NCI-H187 (cell line): ENCODE measurements around the gene ENTPD2.
"Not testable (repeated sequence)": the region's sequence is repeated elsewhere in the genome, so short reads cannot be mapped to it uniquely, and the experiment has no call there.

ENCODE experiments used
- DNase-seq, 2 experiments: peaks; one replicate each; lab custom pipeline; 2025; lab: John Stamatoyannopoulos, UW

Gene ENTPD2

DNA sequence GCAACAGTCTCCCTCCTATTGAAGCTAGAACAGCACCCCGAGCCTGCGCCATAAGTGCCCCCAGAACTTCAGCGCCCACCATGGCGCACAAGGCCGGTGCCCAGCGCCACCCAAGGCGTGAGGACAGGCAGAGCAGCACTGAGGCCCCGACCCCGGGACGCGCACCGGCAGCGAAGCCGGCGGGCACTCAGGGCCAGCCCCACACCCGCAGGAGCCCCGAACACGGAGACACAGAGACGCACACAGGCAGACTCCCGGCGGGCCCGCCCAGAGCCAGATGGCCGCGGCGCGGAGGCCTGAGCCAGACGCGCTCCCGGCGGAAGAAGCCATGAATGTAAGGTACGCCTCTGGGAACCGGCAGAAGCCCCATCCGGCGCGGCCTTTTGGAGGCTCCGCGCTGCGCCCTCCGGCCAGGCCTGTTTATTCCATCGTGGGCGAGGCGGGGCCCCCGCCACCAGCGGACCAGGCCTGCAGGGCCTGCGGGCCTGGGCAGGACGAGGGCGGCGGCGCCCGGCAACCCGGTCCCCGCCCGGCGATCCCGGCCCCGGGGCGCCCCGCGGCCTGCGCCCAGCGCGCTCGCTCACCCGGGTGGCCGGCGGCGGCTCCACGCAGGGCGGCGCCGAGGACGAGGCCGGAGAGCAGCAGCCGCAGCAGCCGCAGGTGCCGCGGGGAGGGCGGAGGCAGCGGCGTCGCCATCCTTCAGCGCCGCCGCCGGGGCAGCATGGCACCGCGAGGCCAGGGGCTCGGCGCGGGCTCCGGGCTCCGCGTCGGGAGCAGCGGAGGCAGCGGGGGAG lies 8.4 kb downstream of the ENTPD2 start:
- DNase-seq, result no peak

DNA sequence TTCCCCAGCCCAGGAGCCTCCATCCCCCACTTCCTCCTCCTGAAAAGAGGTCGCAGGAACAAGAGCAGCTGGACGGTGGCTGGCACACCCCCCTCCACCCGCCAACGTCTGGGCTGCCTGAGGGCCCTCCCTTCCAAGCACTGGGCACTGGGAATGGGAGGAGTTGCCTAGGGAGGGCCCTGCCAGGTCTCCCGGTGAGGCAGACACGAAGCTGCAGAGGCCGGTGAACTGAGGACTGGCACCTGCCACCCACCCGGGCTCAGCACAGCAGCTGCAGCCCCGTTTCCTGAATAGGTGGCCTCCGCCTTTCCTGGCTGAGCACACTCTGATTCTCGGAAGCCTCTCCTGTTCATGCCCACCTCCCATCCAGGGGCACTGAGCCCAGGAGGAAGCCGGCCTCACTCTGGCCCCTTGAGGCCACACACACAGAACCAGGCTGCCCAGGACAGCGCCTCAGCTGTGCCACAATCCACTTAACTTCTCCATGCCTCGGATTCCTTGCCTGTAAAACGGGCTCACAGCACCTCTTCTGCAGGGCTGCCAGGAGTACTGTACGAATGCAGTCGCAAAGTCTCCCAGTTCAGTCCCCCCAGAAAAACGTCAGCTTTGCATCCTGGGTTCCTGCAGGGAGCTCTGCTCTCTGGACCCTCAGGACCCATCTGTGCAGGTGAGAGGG lies 9.2 kb downstream of the ENTPD2 start:
- no peak for DNase-seq

DNA sequence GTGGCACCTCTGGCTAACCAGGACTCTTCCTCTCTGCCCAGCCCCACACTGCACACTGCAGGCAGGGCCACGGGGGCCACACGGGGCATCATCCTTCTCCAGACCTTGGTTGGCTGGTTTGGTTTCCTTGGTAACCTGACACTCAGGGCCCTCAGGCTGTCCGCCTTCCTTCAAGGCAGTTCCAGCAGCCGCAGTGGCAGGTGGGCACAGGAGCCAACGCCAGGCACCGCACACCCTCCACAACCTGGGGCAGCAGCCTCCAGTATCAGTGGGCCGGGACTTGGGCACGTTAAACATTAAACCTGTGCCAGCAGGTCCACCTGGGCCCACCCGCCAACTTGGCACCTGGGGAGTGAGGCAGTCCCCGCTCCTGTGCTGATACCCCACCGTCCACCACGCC lies 9.8 kb downstream of the ENTPD2 start:
- no peak for DNase-seq

DNA sequence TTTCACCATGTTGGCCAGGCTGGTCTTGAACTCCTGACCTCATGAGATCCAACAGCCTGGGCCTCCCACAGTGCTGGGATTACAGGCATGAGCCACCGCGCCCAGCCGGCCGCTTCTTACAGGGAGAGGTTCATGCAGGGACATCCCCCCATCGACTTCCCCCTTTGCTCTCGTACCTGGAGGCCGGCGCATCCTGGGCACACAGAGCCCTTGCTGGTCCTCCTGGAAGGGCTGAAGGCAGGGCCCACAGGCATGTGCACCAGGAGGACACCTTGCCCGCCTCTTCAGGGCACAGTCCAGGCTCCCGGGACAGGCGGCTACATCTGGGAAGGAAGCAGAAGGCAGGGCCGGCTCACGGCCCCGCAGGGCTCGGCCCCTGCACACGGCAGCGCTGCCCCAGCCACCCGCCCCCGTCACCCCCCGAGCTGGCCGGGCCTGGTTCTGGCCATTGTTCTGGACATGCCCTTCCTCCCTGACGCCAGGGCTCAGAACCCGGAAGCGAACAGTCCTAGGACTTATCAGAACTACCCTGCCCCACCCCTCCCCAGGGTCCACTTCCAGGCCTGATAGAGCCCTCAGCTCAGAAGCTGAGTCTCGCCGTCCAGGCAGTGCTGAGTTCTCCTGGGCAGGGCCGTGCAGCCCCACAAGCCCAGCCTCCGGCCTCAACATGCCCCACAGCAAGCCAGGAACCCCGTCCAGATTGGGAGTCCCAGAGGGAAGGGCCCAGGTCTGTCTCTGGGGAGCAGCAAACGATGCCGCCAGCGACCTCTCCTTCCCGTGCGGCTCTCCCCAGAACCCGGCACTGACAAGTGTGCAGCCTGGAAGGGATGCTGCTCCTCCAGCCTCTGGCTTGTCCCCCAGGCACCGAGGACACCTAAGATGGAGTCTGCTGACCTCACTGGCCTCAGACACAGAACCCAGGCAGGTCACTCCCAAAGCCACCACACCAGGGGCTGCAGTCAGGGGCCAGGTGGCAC lies 10.8 kb downstream of the ENTPD2 start:
- DNase-seq, result no peak

DNA sequence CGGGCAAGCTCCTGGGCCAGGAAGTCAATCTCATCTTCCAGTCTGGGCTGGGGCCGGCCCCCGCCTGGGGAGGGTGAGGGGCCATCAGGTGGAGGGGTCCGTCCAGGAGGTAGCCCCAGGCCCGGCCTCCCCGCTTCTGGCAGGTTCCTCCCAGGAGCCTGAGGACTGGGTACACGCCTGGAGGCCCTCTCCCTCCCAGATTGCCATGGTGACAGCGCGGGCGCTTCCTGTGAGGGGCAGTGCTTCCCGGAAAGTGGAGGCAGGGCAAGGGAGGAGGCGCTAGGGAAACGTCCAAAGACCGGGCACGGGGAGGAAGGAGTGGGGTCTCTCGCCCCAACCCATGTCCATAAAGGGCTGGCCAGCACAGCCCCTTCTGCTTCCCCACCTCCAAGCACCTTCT lies 12.7 kb downstream of the ENTPD2 start:
- no peak for DNase-seq

DNA sequence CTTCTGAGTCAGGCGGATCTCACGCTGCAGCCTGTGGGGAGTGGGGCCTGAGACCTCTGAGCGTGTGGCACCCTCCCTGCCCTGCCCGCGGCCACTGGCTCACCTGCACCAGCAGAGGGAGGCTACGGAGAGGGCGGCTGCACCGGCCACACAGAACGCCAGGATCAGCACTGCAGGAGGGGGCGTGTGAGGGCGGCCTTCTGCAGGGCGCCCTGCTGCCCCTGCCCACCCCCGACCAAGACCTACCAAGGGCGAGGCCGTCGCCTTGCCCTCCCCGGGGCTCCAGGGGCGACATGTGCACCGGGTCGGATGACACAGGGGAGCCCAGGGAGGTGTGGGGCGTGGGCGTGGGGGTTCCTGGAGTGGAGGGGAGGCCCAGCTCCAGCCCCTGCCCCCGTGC lies 13.3 kb downstream of the ENTPD2 start:
- no peak for DNase-seq

DNA sequence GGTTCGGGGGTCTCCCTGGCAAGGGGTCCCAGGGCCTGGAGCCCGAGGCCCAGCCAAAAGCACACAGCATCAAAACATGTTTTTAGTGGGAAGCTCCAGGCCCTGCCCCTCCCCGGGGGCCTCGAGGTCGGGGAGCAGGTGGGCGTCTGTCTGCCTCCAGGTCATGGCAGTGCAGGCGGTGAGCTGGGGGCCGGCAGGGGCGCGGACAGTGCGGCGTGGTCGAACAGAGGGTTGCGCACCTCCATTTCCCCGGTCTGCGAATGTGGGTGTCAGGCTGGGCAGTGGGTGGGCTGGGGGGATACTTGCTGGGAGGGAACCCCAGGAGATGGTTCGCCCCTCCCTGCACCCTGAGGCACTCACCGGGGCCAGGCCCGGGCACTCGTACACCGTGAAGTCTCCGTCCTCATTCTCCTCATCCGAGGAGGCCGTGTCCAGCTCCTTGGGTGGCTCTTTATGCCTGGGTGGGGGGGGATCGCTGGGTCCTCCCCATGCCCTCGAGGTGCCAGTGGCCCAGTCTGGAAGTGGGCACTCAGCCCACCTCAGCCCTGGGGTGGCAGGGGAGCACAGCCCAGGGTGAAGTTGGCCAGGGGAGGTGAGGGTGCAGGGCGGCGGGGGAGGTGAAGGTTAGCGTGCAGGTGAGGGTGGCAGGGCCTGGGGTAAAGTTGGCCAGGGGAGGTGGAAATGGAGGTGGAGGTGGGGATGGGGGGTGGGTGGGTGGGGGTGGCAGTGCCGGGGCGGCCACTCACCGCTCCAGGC lies 14.1 kb downstream of the ENTPD2 start:
- no peak for DNase-seq

DNA sequence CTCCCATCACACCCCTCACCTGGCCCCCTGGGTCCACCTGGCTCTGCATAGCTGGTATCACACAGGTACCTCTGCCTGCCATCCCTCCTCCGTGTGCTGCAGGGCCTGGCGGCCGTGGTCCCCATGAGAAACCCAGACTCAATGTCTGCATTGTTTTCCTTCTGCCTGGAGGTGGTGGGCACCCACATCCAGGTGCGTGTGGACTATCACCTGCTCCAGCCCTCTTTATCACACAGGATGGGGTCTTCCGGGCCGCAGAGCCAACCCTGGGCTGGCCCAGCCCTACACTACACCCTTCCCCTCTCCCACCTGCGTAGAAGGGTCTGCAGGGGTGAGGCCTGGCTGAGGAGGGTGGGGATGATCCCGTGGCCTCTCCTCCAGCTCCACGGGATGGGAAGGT lies 14.9 kb downstream of the ENTPD2 start:
- no peak for DNase-seq

DNA sequence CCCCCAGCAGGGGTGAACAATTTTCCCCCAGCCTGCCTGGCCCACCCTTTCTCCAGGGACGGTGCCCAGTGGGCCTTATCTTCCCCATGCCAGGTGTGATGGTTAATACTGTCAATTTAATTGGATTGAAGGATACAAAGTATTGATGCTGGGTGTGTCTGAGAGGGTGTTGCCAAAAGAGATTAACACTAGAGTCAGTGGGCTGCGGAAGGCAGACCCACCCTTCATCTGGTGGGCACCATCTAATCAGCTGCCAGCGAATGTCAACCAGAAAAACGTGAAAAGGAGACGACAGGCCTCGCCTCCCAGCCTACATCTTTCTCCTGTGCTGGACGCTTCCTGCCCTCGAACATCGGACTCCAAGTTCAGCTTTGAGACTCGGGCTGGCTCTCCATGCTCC lies 16.4 kb downstream of the ENTPD2 start:
- no peak for DNase-seq

DNA sequence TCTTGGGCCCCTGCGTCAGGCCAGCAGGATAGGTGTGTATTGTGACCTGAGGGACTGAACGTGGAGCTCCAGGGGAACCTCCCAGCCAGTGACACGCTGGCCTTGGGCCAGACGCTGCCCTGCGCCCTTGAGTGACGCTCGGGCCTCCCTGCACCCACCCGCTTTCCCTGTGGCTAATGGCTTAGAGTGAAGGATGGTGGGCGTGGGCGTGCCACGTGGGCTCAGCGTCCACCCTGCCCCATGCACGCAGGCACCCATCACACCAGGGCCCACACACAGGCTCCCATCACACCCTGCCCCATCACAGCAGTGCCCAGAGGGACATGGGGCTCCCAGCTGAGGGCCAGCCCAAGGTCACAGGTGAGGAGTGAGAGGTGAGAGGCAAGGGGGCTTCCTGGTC lies 16.8 kb downstream of the ENTPD2 start:
- DNase-seq, result no peak

DNA sequence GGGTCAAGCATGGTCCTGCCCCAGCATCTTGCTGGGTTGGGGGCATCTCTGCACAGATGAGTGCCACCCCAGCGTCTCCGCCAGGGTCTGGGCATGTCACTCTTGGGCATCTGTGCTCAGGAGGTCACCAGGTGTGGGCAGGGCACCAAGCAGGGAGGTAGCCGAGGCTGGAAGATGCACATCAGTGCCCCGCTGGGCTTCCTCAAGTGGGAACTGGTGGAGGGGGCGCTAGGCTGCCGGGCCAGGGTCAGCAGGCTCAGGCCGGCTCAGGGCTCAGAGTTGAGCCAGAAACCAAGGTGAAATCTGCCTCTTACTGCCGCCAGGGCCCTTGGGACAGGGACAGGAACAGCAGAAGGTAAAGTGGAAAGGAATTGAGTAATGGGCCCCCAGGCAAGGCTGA lies 17.9 kb downstream of the ENTPD2 start:
- no peak for DNase-seq

DNA sequence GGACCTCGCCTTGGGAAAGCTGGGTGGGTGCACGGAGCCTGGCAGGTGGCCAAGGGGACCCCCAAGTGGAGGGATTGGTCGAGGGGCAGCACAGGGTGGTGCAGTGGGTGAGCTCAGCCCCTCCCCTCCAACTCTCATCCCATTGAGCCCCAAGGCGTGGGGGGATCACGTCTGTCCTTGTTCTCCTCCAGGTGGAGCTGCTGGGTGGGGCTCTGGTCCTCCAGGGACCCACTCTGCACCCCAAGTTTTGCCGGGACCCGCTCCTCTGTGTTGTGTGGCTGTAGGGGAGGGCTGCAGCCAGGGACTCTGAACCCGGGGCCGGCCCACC lies 18.4 kb downstream of the ENTPD2 start:
- DNase-seq, result no peak

DNA sequence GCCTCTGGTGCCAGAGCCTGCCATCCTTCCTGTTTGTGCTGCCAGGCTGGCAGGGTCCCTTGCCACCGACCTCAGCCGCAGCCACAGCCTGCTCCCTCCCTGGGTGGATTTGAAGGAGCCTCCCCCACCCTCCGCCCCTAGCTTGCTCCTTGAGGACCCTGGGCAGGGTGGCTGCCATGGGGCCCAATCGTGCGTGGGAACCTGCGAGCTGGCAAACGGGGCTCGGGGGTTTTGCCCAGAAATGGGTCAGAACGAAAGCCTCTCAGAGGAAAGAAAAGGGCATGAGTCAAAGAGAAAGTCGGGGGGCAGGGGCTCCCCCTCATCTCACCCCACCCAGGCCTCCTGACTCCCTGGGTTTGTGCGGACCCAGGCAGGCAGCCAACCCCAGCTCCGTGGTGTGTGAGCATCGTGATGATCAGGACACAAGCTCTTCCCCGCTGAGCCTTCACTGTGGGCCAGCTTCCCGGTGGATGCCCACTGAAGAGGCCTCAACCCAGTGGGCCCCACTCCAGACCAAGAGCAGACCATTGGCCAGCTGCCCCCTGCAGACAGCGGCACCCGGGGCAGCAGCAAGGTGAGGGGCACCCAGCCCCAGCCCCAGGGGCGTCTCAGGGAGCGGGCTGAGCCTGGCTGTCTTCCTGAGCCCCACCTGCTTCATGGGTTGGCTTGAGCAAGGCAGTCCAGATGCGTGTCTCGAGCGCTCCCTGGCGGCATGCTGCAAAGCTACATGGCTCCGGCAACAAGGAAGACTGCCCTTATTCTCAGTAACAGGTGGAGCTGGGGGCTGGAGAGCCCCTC lies 19.0 kb downstream of the ENTPD2 start:
- DNase-seq, result peak; percentile 42 to 54

DNA sequence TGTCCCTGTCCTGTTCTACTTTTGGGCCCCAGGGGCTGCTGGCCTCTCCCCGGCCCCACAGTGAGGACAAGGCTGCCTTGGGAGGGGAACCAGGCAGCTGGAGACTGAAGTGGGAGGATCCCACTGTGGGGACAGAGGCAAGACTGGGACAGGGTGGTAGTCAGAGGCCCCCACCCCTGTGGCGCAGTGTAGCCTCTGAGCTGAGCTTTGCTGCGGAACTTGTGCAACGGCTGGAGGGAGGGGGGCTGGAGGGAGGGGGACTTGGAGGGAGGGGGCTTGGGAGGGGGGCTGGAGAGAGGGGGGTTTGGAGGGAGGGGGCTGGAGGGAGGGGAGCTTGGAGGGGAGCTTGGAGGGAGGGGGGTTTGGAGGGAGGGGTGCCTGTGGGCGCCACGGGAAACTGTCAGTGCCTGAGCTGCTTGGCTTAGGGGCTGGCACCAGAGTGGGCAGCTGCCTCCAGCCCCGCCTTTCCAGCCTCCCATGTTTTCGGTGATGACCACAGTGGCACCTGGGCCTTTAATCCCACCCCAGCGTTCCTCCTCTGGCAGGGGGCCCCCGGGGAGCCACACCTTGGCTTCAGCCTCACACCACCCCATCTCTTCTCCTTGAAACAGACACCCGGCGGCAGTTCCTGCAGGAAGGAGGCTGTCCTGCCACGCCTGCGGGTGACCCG lies 19.7 kb downstream of the ENTPD2 start:
- no peak for DNase-seq

DNA sequence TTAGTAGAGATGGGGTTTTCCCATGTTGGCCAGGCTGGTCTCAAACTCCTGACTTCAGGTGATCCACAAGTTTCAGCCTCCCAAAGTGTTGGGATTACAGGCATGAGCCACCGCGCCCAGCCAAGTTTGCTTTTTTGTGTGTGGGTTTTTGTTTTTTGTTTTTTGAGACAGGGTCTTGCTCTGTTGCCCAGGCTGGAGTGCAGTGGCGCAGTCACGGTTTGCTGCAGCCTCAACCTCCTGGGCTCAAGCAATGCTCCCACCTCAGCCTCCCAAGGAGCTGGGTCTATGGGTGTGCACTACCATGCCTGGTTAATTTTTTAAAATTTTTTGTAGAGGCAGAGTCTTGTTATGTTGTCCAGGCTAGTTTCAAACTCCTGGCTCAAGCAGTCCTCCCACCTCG lies 20.4 kb downstream of the ENTPD2 start:
- DNase-seq, result not testable (repeated sequence)

DNA sequence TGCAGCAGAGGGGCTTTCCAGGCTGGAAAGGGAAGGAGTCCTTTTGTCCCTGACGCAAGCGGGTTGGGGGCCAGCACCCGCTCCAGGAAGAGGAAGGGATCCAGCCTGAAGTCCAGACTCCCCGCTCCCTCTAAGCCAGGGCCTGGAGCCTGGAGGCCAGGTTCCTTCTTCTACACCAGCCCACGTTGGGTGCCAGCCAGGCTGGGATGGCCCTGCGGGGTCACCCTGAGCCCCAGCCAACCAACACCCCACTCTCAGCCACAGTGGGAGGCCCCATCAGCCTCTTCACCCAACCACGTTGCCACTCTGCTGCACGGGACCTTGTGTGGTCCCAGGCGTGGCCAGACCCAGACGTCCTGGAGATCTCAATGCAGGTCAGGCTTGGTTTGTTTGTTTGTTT lies 21.0 kb downstream of the ENTPD2 start:
- no peak for DNase-seq

DNA sequence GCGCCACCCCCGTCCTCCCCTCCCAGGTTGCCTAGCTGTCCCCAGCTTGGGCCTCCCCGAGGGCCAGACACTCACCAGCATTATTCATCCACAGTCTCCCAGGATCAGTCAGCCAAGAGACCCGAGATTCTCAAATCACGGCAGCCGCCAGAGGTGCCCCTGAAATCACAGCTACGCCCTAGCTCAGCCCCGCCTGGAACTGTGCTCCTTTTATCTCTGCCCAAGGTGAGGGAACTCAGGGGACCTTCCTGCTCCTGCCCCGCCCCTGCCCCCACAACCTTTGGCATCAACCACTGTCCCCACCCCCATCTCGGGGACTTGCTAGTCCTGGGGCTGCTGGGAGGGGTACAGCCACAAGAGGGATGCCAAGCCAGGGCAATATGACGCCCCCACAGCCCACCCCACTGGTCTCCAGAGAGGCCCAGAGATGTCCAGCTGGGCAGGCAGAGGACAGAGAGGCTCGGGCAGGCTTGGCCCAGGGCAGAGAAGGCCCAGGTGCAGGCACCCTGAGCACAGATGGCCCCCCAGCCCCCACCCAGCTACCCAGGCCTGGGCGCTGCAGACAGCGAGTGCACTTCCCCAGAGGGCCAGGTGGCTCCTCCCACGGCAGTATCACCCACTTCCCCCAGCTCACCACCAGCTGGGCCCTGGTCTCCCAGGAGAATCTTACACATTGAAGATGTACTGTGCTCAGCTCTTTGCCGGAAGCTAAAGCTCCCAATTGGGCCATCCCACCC lies 21.8 kb downstream of the ENTPD2 start, which contains the start of gene FUT7:
Gene FUT7, minus strand, starts transcription at position 185 of the 737 bp plus-strand sequence. Its CDS starts 97 bp downstream, at position 88.
- no peak for DNase-seq

DNA sequence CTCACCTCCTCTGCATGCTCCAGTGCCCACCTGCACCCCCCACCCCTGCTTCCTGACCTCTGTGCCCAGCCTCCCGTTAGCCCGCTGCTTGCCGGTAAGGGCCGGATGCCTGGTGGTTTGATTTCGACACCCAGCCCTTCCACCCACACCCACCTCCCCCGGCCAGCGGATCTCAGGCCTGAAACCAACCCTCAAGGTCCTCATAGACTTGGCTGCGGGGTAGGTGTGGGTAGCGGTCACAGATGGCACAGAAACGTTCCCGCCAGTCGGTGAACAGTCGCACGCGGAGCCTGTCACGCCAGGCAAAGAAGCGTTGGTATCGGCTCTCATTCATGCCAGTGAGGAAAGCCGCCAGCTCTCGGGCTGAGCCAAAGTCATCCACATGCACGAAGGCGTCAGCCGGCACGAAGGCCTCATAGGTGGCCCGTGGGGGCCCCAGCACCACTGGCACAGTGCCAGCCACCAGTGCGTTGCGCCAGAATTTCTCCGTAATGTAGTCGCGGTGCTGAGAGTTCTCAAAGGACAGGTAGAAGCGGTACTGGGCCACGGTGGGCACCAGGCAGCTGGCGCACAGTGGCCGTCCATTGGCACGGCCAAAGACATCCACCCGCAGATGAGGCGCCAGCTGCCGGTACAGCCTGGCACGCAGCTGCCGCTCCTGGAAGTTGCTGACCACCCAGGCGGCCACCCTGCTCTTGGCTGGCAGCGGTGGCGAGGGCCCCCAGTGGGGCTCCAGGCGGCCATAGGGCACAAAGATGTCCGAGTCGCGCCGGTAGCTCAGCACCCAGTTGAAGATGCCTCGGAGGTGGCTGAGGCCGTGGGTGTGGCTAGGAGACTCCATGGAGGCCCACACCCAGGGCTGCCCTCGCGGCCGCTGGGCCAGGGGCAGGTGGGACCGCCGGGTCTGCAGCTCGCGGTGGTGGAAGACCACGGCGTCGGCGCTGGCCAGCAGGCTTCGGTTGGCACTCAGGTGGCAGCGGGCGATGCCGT lies 23.0 kb downstream of the ENTPD2 start:
- DNase-seq, result no peak
